Tibial nerve (tissue), 4 donors: ENCODE data around the gene SETD6.

Experiments used
- CTCF ChIP-seq, 5 experiments: fragments of 200-600 bp in 3 of 5; fragments of 450-650 bp in 2 of 5; sonication (generic) in 3 of 5; IDR thresholded peaks; one replicate each; pipeline ENCODE4 v1.5.1; 2016 to 2019; ENCODE audit warnings: antibody characterized with exemption in 5 of 5, mild to moderate bottlenecking in 3 of 5, moderate library complexity in 2 of 5
- EP300 ChIP-seq, 2 donors: sonication (generic); formaldehyde crosslinking; IDR thresholded peaks; one replicate each; pipeline ENCODE4 v1.6.1; 2017; ENCODE audit warnings: antibody characterized with exemption in 2 of 2, mild to moderate bottlenecking in 1 of 2
- POLR2A ChIP-seq, 2 donors: fragments of 450-650 bp; IDR thresholded peaks; one replicate each; pipeline ENCODE4 v1.6.1; 2017; ENCODE audit warnings: antibody characterized with exemption in 2 of 2, mild to moderate bottlenecking in 2 of 2, moderate library complexity in 2 of 2

- TF ChIP-seq CTCF (IDR thresholded peaks at IDR 0.05) (no peak), POLR2A (IDR thresholded peaks at IDR 0.05) (no peak), EP300 (IDR thresholded peaks at IDR 0.05) (no peak)
Observed at GRCh38 chr16:58533751-58534470, 18.6 kb downstream of the SETD6 start.
